ENCODE results near the gene TMEM205. TPM values are rescaled to one million over a fixed set of nuclear protein-coding genes. Genes with fewer than 3 reads are reported as not detected.
"Not testable (repeated sequence)": the region's sequence is repeated elsewhere in the genome, so short reads cannot be mapped to it uniquely, and the experiment has no call there.

Gene TMEM205
- total RNA-seq, 1 donor, result 96.7 TPM

DNA sequence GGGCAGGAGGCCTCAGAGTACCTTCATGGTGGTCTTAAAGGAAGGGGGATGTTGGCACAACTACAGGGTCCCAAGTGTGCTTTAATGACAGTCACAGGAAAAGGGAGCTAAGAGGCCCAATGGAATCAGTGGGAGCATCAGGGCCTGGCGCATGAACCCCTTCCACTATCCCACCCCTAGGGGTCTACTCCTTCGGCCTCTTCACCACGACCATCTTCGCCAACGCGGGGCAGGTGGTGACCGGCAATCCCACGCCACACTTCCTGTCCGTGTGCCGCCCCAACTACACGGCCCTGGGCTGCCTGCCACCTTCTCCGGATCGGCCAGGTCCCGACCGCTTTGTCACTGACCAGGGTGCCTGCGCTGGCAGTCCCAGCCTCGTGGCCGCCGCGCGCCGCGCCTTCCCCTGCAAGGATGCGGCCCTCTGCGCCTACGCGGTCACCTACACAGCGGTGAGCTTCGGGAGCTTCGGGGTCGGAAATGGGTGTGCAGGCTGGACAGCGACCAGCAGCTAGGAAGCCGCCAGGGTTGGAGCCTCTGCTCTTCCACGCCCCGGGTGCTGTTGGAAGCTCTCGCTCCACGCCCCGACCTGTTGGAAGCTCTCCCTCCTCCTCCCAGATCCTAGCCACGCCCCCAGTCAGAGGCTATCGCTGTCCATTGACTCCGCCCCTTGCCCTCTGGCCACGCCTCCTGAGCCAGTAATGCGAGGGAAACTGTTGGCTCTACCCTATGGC is 15.1 kb upstream of the TMEM205 start:
- no peak overlapping the region for H3K4me3 ChIP-seq (ENCODE audit: low read depth, low read length)
- TF ChIP-seq, protein P1, sequence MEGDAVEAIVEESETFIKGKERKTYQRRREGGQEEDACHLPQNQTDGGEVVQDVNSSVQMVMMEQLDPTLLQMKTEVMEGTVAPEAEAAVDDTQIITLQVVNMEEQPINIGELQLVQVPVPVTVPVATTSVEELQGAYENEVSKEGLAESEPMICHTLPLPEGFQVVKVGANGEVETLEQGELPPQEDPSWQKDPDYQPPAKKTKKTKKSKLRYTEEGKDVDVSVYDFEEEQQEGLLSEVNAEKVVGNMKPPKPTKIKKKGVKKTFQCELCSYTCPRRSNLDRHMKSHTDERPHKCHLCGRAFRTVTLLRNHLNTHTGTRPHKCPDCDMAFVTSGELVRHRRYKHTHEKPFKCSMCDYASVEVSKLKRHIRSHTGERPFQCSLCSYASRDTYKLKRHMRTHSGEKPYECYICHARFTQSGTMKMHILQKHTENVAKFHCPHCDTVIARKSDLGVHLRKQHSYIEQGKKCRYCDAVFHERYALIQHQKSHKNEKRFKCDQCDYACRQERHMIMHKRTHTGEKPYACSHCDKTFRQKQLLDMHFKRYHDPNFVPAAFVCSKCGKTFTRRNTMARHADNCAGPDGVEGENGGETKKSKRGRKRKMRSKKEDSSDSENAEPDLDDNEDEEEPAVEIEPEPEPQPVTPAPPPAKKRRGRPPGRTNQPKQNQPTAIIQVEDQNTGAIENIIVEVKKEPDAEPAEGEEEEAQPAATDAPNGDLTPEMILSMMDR (IDR thresholded peaks at IDR 0.05; ENCODE audit: insufficient read depth, low read depth, low read length), result no peak
- no peak for DNase-seq (ENCODE audit: low read depth)

DNA sequence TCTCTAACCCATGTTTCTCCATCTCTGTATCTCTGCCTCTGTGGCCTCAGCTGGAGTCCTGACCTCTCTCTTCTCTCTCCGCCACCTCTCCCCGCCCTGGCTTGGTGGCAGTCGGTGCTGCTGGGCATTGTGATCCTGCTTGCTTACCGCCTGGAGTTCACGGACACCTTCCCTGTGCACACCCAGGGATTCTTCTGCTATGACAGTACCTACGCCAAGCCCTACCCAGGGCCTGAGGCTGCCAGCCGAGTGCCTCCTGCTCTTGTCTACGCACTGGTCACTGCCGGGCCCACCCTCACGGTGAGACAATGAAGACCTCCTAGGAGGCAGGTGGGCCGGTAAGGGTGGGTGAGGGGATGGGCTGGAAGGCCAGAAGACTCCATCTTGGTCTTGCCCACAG is 13.4 kb upstream of the TMEM205 start:
- H3K4me3 ChIP-seq (ENCODE audit: low read depth, low read length), result no peak overlapping the region
- no peak for DNase-seq (ENCODE audit: low read depth)
- TF ChIP-seq, protein P1 (IDR thresholded peaks at IDR 0.05; ENCODE audit: insufficient read depth, low read depth, low read length), result no peak

DNA sequence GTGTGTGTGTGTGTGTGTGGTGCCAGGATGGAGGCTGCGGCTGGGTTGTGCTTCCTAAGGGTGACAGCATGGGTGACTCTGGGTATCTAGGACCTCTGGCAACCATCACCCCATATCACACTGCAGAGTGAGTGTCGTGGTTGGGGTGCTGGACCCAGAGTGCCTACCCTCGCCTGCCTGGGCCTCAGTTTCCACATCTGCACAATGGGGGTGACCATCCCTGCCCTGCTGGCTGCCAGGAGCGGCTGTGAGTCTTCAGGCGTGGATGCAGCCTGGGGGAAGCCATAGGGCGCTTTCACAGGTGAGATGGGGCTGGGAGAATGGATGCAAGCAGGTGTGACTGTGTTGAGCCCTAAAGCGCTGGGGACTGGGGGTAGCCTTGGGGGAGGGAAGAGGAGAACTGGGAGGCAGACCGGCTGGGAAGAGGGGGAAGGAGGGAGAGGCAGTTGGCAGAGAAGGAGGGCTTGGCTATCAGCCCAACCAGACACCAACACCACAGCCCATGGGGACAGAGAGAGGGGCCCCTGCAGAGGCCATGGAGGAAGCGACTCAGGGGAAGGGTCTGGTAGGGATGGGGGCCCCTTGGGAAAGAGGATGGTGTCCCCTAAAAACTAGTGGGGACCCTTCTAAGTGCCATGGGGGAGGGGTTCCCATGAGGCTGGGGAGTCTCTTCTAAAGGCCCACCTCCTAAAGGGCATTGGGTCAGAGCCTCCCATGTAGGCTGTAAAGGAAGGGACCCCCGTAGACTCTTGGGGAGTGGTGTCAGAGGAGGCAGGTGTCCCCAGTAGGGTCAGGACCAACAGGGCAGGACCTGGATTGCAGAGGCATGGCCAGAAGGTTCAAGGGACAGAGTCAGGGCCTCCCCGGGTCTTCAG is 10.8 kb upstream of the TMEM205 start:
- no peak for DNase-seq (ENCODE audit: low read depth)
- TF ChIP-seq, protein P1 (IDR thresholded peaks at IDR 0.05; ENCODE audit: insufficient read depth, low read depth, low read length), result no peak
- no peak overlapping the region for H3K4me3 ChIP-seq (ENCODE audit: low read depth, low read length)

DNA sequence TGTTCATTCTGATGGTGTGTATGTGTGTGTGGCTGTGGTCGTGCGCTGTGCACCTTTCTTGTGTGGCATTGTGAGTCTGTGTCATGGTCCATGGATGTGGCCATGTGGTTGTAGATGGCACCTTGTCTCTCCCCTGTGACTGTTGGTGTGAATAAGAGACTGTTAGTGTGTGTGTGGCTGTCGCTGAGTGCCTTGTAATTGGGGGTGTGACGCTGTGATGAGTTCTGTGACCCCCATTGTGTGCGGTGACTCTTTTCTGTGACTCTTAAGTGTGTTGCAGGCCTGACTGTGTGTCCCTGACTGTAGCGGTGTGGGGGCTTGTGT is 10.0 kb upstream of the TMEM205 start:
- no peak for DNase-seq (ENCODE audit: low read depth)
- TF ChIP-seq, protein P1 (IDR thresholded peaks at IDR 0.05; ENCODE audit: insufficient read depth, low read depth, low read length), result no peak
- H3K4me3 ChIP-seq (ENCODE audit: low read depth, low read length), result peak overlapping the region; percentile 65

- DNase-seq (ENCODE audit: low read depth), result peak; percentile 87
- TF ChIP-seq, protein P1 (IDR thresholded peaks at IDR 0.05; ENCODE audit: insufficient read depth, low read depth, low read length), result no peak
- peak within 1 kb of the TSS; percentile 65 for H3K4me3 ChIP-seq (ENCODE audit: low read depth, low read length)
Observed at GRCh38 chr19:11355160-11356073, 9.3 kb upstream of the TMEM205 start, which contains the start of gene PLPPR2. PLPPR2 (plus strand) TSS chr19:11355432; CDS start chr19:11357674, 2,242 bp downstream.

DNA sequence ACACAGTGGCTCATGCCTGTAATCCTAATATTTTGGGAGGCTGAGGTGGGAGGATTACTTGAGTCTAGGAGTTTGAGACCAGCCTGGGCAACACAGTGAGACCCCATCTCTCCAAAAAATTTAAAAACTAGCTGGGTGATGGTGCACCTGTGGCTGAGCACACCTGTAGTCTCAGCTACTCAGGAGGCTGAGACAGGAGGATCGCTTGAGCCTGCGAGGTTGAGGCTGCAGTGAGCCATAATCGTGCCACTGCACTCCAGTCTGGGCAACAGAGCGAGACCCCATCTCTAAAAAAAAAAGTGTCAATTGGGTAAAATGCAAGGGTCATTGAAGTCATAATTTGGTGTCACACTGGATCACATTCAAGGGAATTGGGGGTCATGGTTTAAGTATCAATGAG is 8.0 kb upstream of the TMEM205 start:
- not testable (repeated sequence) for H3K4me3 ChIP-seq (ENCODE audit: low read depth, low read length); DNase-seq (ENCODE audit: low read depth)
